Umbilical cord (tissue), 2 donors: ENCODE data around the gene DYNC2H1. TPM values are rescaled to one million over a fixed set of nuclear protein-coding genes. Genes with fewer than 3 reads are reported as not detected.
"Not testable (repeated sequence)": the region's sequence is repeated elsewhere in the genome, so short reads cannot be mapped to it uniquely, and the experiment has no call there.

Experiments used
- DNase-seq: peaks from one replicate; pipeline ENCODE4 v3.0.0-alpha.2; 2015; ENCODE audit warnings: low spot score
- total RNA-seq: library from RNA; depleted of rRNA; stranded (reverse); fragments of >200 nt; gene quantifications from one replicate; pipeline ENCODE4 v1.2.3, GENCODE V29; 2014; ENCODE audit warnings: low replicate concordance; ENCODE audit not compliant: insufficient read depth

DYNC2H1 gene
- total RNA-seq, 1 donor from 2014 or later: 53.4 TPM

GRCh38 chr11:103370076-103370475, 260.9 kb downstream of the DYNC2H1 start:
- DNase-seq: no peak

DNA sequence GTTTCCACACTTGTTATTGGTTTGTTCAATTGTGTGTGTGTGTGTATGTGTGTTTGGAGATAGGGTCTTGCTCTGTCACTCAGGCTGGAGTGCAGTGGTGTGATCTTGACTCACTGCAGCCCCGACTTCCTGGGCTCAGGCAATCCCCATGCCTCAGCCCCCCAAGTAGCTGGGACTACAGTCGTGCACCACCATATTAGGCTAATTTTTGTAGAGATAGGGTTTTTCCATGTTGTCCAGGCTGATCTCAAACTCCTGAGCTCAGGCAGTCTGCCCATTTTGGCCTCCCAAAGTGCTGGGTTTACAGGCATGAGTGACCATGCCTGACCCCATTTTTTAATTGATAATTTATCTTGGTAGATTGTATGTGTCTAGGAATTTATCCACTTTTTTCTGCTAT, 263.7 kb downstream of the DYNC2H1 start:
- DNase-seq: no peak

DNA sequence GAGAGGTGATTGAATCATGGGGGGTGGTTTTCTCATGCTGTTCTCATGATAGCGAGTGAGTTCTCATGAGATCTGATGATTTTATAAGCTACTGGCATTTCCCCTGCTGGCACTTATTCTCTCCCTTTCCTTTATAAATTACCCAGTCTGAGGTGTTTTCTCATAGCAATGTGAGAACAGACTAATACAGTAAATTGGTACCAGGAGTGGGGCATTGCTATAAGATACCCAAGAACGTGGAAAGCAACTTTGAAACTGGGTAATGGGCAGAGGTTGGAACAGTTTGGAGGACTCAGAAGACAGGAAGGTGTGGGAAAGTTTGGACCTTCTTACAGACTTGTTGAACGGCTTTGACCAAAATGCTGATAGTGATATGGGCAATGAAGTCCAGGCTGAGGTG, 265.0 kb downstream of the DYNC2H1 start:
- DNase-seq: not testable (repeated sequence)

GRCh38 chr11:103378931-103379330, 269.7 kb downstream of the DYNC2H1 start:
- DNase-seq: no peak

- DNase-seq: no peak
Observed at GRCh38 chr11:103380031-103380430, 270.8 kb downstream of the DYNC2H1 start.

- no peak for DNase-seq
Observed at GRCh38 chr11:103384652-103385051, 275.4 kb downstream of the DYNC2H1 start.

DNA sequence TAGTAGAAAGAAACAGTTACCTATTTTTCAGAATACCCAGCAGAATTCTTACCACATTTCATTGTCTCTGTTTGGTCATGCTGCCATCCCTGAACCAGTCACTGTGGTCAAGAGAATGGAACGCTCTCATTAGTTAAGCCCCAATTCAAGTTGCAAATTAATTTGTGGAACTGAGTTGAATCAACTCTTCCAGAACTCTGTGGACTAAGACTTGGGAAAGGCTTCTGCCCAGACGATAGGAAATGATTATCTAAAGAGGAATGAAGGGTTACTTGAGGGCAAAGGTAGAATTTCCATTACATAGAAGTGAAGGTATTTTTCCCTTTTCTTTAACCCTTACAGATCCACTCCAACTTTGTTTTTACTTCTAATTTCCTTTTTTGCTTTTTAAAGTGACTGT, 286.4 kb downstream of the DYNC2H1 start:
- no peak for DNase-seq

GRCh38 chr11:103396237-103396636, 287.0 kb downstream of the DYNC2H1 start:
- DNase-seq: no peak

DNA sequence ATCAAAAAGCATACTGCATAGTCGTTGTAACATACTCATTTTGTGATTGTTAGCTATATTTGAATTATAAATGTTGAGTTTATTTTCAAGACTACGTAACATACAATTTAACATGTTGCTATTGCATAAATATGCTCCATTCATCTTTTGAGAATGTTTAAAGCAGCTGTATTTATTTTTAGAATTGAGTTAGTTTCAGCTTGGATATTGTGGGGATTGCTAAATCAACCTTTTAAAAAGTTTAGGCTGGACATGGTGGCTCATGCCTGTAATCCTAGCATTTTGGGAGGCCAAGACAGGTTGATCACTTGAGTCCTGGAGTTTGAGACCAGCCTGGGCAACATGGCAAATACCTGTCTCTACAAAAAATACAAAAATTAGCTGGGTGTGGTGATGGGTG, 288.1 kb downstream of the DYNC2H1 start:
- DNase-seq: no peak

GRCh38 chr11:103398829-103399228, 289.6 kb downstream of the DYNC2H1 start:
- no peak for DNase-seq

- DNase-seq: no peak
Observed at GRCh38 chr11:103406357-103406756, 297.1 kb downstream of the DYNC2H1 start.

GRCh38 chr11:103407641-103408040, 298.4 kb downstream of the DYNC2H1 start:
- no peak for DNase-seq

- no peak for DNase-seq
Observed at GRCh38 chr11:103413266-103413888, 304.2 kb downstream of the DYNC2H1 start.

DNA sequence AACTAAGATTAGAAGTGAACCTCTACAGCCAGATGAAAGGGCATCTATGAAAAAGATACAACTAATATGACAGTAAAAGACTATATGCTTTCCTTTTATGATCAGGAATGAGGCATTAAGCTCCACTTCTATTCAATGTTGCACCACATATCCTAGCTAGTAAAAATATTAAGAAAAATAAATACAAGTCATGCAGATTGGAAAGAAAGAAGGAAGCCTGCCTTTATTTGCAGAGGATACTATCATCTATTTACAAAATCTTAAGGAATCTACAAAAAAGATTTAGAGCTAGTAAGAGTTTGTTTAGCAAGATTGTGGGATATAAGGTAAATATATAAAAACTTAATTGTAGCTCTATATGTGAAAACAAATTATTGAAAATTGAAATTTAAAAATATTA, 308.8 kb downstream of the DYNC2H1 start:
- no peak for DNase-seq

GRCh38 chr11:103420593-103420992, 311.4 kb downstream of the DYNC2H1 start:
- DNase-seq: no peak

GRCh38 chr11:103433386-103434072, 324.3 kb downstream of the DYNC2H1 start:
- peak; percentile 14 for DNase-seq

DNA sequence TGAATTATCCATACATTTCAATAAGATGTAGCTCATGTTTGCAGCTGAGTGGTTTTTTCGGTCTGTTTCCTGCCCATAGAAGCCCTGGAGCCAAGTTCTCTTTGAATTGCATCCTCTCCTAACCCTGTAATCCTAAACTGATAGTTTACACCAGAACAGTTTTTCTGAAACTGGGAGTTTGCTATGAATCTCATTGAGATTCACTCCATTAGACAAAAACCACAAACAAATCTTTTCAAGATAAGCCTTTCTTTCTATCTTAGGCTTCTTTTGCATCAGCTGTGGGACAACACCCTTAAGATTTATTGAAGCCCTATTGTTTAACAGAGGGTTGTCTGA, 324.8 kb downstream of the DYNC2H1 start:
- DNase-seq: peak; percentile 60

GRCh38 chr11:103436131-103436770, 327.0 kb downstream of the DYNC2H1 start:
- DNase-seq: no peak

DNA sequence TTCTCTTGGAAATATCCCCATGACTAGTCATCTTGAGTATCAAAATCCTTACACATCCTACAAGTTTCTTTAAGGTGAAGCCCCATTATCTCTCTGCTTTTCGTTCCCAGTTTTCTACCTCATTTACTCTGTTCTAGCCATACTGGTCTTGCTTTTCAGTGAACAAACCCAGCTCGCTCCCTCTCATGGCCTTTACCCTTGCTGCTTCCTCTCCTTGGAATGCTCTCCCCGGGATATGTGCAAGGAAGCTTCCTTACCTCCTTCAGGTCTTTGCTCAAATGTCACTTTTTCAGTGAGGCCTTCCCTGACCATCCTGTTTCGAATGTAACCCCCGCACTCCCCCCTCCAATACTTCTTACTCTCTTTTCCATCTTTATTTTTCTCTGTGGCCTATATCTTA, 331.8 kb downstream of the DYNC2H1 start:
- DNase-seq: no peak

DNA sequence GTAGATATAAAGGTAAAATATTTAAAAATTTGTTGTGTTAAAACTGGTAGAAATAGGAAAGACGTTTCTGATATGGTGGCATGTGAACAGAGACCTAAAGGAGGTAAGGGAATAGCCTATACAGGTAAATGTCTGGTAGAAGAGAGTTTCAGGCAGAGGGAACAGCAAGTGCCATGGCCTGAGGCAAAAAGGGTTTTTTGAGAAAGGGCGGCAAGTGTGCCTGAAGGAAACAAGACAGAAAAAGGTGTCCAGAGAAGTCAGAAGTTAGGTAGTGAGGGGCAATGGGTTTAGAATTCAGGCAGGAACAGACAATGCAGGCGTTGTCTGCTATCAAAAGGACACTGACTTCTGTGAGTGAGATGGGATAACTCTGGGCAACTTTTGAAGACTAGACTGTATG, 339.7 kb downstream of the DYNC2H1 start:
- DNase-seq: no peak

DNA sequence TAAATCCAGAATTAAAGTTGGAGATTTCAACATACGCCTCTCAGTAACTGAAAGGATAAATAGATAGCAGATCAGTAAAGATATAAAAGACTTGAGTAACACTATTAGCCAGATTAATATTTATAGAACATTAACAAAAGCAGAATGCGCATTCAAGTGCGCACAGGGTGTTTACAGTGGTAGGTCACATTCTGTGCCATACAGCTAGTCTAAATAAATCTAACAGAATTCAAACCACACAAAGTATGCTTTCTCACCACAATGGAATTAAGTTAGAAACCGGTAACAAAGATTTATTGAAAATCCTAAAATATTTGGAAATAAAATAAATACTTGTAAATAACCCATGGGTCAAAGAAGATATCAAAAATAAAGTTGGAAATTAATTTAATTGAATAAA, 341.0 kb downstream of the DYNC2H1 start:
- DNase-seq: no peak

DNA sequence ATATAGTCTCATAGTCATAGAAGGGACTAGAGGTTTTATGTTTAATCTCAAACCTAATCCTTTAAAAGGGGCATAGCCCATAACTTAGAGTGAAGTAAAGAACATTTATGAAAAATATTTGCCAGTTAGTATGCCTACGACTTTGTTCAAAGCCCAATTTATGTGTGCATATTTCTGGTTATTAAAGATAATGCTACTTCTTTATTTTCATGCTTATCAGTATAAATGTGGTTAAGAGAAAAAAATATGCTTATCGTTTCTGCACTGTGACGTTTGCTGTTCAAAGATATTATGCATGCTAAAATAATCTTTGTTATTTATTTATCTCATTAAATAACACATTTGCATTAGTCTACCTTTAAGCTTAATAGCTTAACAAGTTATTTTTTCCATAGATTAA, 343.9 kb downstream of the DYNC2H1 start:
- peak; percentile 21 for DNase-seq
